NCI-H2107 treated with DMSO at 0.1 percent for 48 hours (cell line): ENCODE data around the gene PLCB1.

ENCODE experiments used
- DNase-seq: peaks from one replicate; lab custom pipeline; 2025; ENCODE audit not compliant: unreplicated experiment; lab: John Stamatoyannopoulos, UW

Gene PLCB1

DNA sequence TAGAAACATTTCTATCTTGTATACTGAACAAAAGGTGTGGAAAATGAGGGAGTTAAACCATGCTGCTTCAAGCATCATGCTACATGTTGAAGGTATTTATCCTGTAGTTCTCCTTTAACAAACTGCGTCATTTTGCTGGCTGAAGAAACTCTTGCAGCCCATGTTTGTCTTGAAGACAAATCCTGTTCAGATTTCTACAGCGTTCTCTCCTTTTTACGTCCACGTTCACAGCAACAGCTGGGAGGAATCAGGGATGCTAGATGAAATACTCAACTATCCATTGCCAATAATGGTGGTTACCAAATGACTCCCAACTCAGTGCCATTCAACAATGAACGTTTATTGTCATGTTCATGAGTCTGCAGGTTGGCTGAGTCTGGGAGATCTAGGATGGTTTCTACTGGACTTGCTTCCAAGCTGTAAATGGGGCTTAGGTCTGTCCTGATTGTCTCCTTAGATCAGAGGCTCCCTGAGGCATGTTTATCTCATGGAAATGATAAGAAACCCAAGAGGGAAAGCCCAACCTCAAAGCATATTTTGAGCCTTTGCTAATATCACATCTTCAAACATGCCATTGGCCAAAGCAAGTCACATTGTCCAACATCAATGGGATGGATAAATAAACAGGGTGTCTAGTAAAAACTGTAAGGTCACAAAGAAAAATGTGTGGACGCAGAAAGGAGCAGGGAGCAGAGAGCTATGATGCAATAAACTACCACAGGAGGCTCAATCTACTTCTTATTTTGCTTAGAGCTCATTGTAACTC is 2.7 kb upstream of the PLCB1 start:
- no peak for DNase-seq

DNA sequence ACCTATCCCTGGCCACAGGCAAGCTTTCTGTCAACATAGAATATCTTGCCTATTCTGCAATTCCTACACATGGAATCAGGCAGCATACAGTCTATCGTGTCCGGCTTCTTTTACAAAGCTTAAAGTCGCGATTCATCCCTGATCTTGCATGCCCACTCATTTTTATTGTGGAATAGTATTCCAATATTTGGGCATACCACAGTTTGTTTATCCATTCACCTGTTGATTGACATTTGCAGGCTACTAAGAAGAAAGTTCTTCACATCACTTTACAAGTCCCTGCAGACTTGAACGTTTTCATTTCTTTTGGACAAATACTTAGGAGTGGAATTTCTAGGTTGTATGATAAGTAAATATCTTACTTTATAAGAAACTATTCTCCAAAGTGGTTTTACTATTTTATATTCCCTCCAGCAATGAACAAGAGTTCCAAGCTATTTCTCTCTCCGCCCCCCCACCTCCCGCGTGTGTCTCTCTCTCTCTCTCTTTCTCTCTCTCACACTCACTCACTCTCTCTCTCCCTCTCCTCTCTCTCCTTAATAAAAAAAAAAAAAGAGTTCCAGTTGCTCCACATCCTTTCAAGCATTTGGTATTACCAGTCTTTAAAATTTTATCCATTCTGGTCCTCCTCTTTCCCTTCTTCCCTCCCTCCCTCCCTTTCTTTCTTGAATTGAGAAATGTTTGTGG is 1.1 kb upstream of the PLCB1 start:
- DNase-seq, result no peak

DNA sequence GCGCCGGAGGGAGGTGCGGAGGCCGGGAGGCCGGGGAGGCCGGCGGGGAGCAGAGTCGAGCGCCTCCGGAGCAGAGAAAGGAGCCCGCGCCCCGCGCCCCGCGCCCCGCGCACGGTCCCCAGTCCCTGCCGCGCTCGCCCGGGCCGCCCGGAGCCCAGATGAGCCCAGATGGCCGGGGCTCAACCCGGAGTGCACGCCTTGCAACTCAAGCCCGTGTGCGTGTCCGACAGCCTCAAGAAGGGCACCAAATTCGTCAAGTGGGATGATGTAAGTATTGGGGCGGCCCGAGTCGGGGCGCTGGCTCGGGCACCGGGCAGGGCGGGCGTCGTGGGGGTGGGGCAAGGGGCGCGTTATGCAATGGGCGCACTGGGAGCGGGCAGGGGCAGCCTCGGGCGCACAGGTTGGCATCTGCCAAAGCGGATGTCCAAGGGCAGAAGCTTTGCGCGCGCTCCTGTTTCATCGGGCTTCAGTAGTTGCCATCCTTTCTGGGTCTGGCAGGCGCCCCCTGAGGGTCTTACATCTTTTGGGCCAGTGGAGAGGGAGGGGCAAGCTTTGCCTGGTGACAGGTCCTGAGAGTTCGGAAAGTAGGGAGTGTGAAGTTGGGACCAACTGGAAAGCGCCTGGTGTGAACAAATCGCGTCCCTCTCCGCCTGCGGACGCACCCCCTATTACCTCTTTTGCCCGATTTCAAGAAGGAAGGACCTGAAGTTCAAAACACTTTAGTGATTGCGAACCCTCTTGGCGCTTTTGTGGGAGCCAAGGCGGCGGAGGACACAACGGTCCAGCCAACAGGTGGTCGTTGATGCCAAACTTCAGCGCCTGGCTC is 631 bp downstream of the PLCB1 start:
- DNase-seq, result no peak

DNA sequence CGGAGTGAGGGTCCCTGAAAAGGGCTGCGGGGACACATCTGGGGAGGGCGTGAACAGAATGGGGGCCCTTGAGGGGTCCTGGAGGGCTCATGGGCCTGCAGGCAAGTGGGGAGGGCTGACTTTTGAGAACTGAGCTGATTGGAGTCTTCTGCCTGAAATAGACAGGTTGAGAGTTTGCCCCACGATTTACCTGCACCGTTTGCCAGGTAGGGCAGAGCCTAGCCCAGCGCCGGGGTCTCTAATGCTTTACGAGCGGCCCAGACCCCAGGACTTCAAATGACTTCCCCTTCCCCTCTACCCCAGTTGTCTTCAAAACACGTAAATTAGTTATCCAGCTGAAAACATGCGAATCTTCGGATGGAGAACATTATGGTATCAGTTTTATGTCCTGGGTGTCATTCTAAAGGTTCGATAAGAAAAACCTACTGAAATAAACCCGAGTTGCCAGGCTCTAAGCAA is 1.3 kb downstream of the PLCB1 start:
- no peak for DNase-seq

DNA sequence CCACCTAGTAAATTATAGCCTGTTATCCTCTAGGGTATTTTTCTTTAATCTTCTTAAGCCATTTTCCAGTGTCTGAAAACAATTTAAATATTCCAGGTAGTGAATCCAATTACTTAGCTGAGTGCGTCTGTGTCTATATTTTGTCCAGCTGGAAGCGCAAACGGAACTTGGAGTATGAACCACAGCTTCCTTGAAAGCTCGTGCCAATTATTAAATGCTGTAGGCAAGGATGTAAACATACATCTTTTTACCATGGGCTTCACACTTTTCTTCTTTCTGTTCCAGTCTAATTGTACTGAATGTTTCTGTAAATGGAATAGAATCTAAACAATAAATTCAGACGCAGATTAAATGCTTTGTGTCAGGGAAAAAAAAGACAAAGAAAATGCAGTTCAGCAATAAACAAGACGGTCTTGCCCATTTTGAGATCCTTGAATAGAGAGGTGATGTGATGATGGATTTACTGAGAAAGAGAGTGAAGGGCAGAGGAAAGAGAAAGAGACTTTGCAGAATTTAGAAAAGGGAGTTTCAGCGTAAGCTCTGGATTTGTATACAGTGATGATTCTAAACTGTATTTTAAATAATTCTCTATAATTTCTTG is 1.9 kb downstream of the PLCB1 start:
- no peak for DNase-seq

GRCh38 chr20:8139899-8140298 is 7.8 kb downstream of the PLCB1 start:
- DNase-seq, result no peak

DNA sequence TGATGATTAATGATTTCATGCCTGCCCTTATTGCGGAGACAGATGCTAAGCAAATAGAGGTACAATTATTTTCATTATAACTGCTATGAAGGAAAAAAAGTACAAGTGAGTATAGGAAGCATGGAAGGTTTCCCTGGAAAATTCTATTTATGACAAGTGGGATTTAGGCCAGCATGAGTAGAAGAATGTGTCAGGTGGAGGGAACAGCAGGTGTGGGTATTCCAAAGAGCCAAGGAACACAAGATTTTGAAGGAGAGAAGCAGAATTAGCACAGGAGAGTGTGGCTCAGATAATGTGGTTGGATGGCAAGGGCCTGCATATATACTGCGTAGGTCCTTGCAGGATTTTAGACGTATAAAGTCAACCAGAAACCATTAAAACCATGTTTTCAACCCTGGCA is 11.4 kb downstream of the PLCB1 start:
- DNase-seq, result no peak

- no peak for DNase-seq
These were observed 12.5 kb downstream of the PLCB1 start for GRCh38 chr20:8144282-8145245.

- DNase-seq, result no peak
These were observed 13.4 kb downstream of the PLCB1 start for GRCh38 chr20:8145246-8146168.

DNA sequence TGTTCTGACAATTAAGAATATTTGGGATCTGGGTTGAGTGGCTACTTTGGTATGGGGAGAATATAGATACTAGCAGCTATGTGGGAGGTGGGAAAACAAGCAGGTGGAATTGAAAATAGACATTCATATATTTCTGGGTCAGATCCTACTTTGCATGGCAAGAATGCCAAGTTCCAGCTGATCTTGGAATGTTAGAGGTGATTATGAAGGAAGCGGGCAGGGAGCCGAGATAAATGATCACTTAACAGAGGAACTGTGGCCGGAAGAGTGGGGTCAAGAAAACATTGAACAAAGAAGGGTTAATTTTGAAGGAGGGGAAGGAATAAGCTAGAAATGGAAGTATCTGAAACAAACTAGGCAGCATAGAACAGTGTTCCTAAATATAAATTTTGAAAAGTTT is 15.4 kb downstream of the PLCB1 start:
- DNase-seq, result no peak

DNA sequence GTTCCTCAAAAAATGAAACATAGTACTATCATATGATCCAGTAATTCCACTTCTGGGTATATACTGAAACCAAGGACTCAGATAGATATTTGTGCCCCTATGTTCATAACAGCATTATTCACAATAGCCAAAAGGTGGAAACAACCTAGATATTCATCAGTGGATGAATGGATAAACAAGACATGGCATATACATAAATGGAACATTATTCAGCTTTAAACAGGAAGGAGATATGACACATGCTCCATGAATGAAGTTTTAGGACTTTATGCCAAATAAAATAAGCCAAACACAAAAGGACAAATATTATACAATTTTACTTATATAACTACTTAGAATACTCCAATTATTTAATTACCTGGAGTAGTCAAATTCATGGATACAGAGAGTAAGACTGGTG is 16.4 kb downstream of the PLCB1 start:
- no peak for DNase-seq

DNA sequence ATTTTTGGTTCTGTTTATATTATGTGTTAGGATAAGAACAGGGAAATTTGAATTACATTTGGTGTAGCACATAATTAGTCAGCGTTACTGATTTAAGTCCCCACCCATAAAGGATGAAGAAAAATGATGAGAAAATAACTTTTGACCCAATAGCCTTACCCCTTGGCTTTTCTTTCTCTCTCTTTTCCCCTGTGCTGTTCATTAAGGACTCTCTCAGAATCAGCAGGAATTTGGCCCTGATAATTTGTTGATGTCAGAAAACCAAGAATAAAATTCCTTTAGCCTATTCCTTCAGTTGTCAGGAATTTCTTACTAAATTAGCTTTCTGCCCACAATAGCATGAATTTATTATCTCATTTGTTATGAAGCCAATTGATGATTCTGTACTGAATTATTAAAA is 18.5 kb downstream of the PLCB1 start:
- DNase-seq, result no peak

GRCh38 chr20:8151372-8151771 is 19.3 kb downstream of the PLCB1 start:
- DNase-seq, result no peak

DNA sequence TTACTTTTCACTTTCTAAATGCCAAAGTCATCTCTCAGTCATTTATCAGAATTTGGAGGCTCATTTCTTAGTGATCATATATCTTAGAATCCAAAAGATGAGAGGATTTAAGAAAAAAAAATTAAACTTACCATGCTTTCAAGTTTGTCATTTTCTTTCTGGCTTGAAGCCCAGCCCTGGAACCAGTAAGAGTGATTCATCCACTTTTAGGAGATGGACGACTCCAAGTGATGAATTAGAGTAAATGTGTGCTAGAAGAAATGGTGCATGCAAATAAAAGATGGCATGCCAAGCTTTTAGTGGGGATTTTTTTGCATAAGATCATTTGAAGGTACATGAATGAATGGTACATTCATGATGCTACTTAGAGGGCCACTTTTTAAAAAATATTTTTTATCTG is 20.1 kb downstream of the PLCB1 start:
- DNase-seq, result no peak

DNA sequence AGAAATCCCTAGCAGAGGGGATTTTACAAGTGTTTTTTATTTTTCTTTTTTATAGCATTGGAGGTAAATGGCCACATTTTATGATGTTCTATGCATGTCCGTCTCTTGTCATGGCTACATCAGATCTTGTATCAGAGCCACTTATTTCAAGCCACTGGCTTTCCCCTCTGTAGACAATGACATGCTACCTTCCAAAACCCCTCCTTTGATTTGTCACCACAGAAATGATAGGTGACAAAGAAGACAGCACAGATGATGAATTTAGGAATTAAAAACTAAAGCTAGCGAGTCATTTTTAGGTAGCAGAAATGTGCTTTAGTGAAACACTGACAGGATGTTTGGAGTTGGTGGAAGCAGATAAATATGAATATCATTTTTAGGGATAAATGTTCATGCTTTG is 20.8 kb downstream of the PLCB1 start:
- DNase-seq, result no peak

DNA sequence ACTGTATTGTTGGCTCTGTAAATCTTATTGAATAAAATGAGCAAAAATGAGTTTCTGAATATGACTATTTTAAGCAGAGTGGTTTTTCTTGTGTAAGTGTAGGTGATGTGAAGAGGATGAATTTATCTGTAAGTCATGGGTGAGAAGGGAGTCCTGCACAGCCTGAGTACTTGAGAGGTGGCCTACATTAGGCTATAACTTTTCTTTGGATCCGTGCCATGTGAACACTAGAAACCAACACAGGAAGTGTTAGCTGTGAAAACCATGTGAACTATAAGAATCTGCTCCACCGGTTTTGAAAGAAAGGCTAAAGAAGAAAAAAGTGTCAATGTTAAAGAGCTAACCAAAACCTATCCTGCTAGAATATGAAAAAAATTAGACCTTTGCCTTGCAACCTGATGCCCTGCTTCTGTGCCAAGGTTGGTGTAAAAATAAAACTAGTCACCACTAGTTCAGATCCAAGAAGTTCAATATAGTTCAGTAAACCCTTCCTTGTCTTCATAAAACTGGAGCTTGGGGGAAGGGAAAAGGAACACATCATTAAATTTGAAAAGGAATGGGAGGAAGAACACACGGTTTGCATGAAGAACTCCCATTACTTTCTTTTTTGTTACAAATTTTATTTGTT is 21.3 kb downstream of the PLCB1 start:
- no peak for DNase-seq

DNA sequence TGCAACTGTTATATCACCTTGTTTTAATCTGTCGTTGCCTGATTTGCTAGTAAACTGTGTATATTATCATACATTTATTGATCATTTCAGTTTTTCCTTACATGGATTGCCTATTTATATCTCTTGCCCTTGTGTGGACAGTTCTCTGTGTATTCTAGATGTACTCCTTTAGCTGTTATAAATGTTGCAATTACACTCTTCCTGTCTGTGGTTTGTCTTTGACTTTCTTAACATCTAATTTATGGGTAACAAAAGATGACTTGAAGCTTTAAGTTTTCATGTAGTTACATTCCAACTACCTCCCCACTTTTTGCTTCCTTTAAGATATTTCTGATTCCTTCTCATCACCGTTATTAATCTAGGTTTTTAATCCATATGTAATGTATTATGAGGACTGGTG is 22.6 kb downstream of the PLCB1 start:
- DNase-seq, result no peak

GRCh38 chr20:8155229-8155628 is 23.2 kb downstream of the PLCB1 start:
- no peak for DNase-seq

GRCh38 chr20:8155812-8156211 is 23.7 kb downstream of the PLCB1 start:
- DNase-seq, result no peak
